Lower lobe of right lung (tissue), 2 donors: ENCODE measurements around the gene FILIP1L. TPM values are rescaled to one million over a fixed set of nuclear protein-coding genes. Genes with fewer than 3 reads are reported as not detected.

Source experiments
- ATAC-seq, 2 donors: fragments of 200-7000 bp; cut with Tn5 transposase; one replicate each; pipeline ENCODE4 v1.9.1; 2020 to 2022; ENCODE audit warnings: mild to moderate bottlenecking in 2 of 2, moderate library complexity in 2 of 2
- DNase-seq: peaks from one replicate; pipeline ENCODE4 v3.0.0-alpha.2; 2020
- H3K27ac ChIP-seq: fragments of 200-600 bp; one replicate; pipeline ENCODE4 v1.8.0; 2022
- H3K27me3 ChIP-seq: fragments of 200-600 bp; one replicate; pipeline ENCODE4 v1.8.0; 2022; ENCODE audit warnings: low read depth
- H3K36me3 ChIP-seq: fragments of 200-600 bp; one replicate; pipeline ENCODE4 v1.8.0; 2022; ENCODE audit warnings: mild to moderate bottlenecking
- H3K4me1 ChIP-seq: fragments of 200-600 bp; one replicate; pipeline ENCODE4 v1.8.0; 2022
- H3K4me3 ChIP-seq: fragments of 200-600 bp; one replicate; pipeline ENCODE4 v1.8.0; 2022; ENCODE audit warnings: mild to moderate bottlenecking
- H3K9me3 ChIP-seq: fragments of 200-600 bp; one replicate; pipeline ENCODE4 v1.8.0; 2022
- intact Hi-C: fragments of 100-400 bp; cut with DNase I; formaldehyde crosslinking; loops from one replicate; pipeline ENCODE4 v1.11.0; 2022
- total RNA-seq: library from RNA; stranded (reverse); fragmentation: NEBNext Ultra II Directional; extraction: Animal tissue kit (Norgen Biotek cat#: 25700); gene quantifications from one replicate; pipeline ENCODE4 v1.2.1, GENCODE V29; 2021
- TF ChIP-seq, protein P1 (sequence below): fragments of 200-600 bp; IDR thresholded peaks from one replicate; pipeline ENCODE4 v1.8.0; 2022; ENCODE audit warnings: antibody characterized with exemption, mild to moderate bottlenecking
- donor health status: DM: no; HTN: yes; CAD: no; lungs with severe emphysema.

FILIP1L gene
- total RNA-seq, 1 donor from 2014 or later: 25.0 TPM

DNA sequence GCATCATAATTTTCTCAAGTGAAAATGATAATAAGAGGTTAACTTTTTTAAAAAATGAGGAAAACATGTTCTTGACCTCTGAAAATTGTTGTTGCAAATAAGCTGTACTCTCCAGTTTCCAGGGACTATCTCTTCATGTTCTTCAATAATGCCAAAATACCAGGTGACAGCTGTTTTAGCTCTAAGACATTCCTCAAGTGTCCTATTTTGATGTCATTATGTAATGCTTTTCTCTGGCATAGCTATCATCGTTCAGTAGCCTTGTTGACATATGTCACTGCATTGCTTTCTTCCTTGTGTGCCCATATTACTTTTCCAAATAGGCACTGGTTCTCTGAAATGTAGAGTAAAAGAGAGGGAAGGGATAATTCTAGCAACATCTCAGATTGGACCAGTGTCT, 5.7 kb upstream of the FILIP1L start:
- TF ChIP-seq, protein P1, sequence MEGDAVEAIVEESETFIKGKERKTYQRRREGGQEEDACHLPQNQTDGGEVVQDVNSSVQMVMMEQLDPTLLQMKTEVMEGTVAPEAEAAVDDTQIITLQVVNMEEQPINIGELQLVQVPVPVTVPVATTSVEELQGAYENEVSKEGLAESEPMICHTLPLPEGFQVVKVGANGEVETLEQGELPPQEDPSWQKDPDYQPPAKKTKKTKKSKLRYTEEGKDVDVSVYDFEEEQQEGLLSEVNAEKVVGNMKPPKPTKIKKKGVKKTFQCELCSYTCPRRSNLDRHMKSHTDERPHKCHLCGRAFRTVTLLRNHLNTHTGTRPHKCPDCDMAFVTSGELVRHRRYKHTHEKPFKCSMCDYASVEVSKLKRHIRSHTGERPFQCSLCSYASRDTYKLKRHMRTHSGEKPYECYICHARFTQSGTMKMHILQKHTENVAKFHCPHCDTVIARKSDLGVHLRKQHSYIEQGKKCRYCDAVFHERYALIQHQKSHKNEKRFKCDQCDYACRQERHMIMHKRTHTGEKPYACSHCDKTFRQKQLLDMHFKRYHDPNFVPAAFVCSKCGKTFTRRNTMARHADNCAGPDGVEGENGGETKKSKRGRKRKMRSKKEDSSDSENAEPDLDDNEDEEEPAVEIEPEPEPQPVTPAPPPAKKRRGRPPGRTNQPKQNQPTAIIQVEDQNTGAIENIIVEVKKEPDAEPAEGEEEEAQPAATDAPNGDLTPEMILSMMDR: no peak
- no peak for ATAC-seq
- no peak for DNase-seq
- peaks cover 16% of the 10 kb centered on the region for H3K4me1 ChIP-seq
- H3K4me3 ChIP-seq: no peak overlapping the region
- no peaks in the 10 kb centered on the region for H3K9me3 ChIP-seq
- H3K27me3 ChIP-seq: no peaks in the 10 kb centered on the region
- no peak overlapping the region for H3K27ac ChIP-seq
- intact Hi-C loops: no loop called here
- H3K36me3 ChIP-seq: no peaks in the 10 kb centered on the region

DNA sequence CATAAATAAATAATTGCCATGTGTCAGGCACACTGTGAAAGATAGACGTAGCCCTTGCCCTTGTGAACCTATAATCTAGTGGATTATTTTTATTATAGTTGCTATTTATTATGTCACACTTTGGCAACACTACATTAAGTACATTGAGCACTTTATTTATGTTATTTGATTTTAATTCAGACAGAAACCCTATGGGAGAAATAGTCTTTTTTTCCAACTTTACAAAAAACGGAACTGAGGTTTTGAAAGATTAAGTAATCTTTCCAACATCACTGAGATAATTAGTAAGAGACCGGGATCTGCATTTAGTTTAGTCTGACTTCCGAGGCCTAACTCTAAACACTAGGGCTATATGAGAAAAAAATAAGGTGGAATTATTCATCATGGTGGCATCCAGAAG, 2.8 kb upstream of the FILIP1L start:
- no peak for DNase-seq
- no peak for ATAC-seq
- intact Hi-C loops: no loop called here
- Histone ChIP-seq H3K4me3 (no peak overlapping the region), H3K36me3 (no peaks in the 10 kb centered on the region), H3K4me1 (peaks cover 13% of the 10 kb centered on the region), H3K27me3 (no peaks in the 10 kb centered on the region), H3K27ac (no peak overlapping the region), H3K9me3 (no peaks in the 10 kb centered on the region)
- TF ChIP-seq, protein P1: no peak

DNA sequence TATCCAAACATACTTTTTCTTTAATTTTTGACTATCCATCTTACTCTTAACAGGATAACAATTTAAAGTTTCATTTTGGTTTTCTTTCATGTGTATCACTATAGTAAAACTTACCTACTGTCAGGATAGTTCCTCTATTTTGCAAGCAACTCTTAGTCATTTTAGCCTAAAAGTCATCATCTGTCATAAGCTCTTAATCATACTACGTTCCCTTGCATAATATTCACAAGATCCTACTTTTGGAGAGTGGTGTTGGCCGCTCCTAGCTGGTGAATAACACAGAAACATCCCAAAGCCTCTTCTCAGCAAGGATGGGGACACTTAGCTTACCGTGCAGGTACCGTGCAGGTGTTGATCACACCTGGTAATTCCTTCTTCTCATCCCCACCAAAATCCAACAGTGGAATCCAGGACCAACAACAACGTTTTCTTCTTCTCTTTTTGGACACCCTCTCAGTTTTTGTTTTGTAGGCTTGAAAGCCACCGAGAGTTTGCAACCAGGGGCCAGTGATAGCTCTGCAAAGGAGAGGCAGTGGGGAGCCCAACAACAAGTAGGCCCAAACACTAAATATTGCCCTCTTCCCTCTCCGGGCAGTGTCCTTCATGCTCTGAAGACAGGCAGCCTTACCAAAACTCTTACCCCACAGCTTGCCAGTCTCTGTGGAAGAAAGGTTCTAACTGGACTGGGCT, 433 bp downstream of the FILIP1L start:
- no peak for ATAC-seq
- Histone ChIP-seq H3K36me3 (no peaks in the 10 kb centered on the region), H3K27ac (no peak overlapping the region), H3K27me3 (no peaks in the 10 kb centered on the region), H3K4me1 (peaks cover 3% of the 10 kb centered on the region), H3K9me3 (no peaks in the 10 kb centered on the region), H3K4me3 (no peak overlapping the region)
- DNase-seq: no peak
- intact Hi-C loops: no loop called here
- TF ChIP-seq, protein P1: no peak

DNA sequence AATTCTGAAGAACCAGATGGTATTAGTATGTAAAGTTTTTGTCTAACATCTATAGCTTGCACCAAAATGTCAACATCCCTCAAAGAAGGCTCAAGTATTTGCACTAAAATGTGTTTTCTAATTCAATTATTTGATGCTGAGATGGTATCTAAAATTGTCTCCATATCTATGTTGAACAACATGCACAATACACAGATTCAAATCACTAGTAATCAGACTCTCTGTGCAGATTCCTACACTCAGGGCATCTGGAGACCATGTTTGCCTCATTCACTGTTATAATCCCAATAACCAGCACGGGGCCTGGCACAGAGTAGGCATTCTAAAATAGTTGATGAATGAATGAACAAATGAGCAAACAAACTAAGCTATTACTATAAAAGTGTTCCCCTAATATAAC, 2.6 kb downstream of the FILIP1L start:
- no peak overlapping the region for H3K27ac ChIP-seq
- DNase-seq: no peak
- intact Hi-C loops: no loop called here
- no peak overlapping the region for H3K4me3 ChIP-seq
- no peak for ATAC-seq
- H3K36me3 ChIP-seq: no peaks in the 10 kb centered on the region
- no peaks in the 10 kb centered on the region for H3K9me3 ChIP-seq
- H3K4me1 ChIP-seq: peaks cover 20% of the 10 kb centered on the region
- H3K27me3 ChIP-seq: no peaks in the 10 kb centered on the region
- TF ChIP-seq, protein P1: no peak

DNA sequence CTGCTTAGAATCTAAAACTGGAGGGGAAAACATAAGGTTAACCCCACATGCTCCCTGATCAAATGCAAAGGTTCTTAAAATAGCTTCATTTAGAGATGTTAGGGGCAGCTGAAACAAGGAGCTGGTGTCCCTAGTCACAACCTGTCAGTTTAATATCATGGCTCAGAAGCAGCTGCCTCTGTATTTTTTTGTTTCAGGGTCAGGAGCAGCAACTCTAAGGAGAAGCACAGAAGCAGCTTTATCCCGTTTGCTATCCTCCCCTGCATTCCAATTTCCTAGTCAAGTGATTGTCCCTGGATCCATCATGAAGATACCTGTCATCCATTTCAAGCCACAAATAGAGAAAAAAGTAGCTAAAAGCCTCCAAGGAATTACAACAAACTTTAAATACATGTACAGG, 4.1 kb downstream of the FILIP1L start:
- peaks cover 34% of the 10 kb centered on the region for H3K4me1 ChIP-seq
- TF ChIP-seq, protein P1: no peak
- H3K36me3 ChIP-seq: no peaks in the 10 kb centered on the region
- H3K27me3 ChIP-seq: no peaks in the 10 kb centered on the region
- DNase-seq (no peak), ATAC-seq (no peak)
- intact Hi-C loops: no loop called here
- no peak overlapping the region for H3K4me3 ChIP-seq
- H3K27ac ChIP-seq: no peak overlapping the region
- no peaks in the 10 kb centered on the region for H3K9me3 ChIP-seq
